HepG2 (cell line): ENCODE measurements around the gene DAB2IP. TPM values are rescaled to one million over a fixed set of nuclear protein-coding genes. Genes with fewer than 3 reads are reported as not detected.
A peak's percentile ranks its signal among the peaks of the same experiment; 100 is the strongest.

Experiments
- ATAC-seq: fragments of 200-7000 bp; cut with Tn5 transposase; 3 replicates; pipeline ENCODE4 v1.9.1; 2020; ENCODE audit warnings: mild to moderate bottlenecking, moderate library complexity
- BruUV-seq: library from RNA; stranded (reverse); fragments of 400-500 nt; replicated peaks from 2 replicates; lab custom pipeline; 2021; lab: Mats Ljungman, UMichigan
- CTCF ChIA-PET: fragments of 300-600 bp; formaldehyde crosslinking; extraction: SDS; loops from one replicate; lab custom pipeline; 2021; ENCODE audit warnings: low total read pairs, inconsistent platforms, low intra/inter-chr PET ratio; lab: Yijun Ruan, JAX
- POLR2A ChIA-PET: fragments of 350-600 bp; sonication (Branson Sonifier 250); formaldehyde crosslinking; loops from one replicate; lab custom pipeline; 2020; ENCODE audit warnings: antibody characterized with exemption, inconsistent platforms; lab: Yijun Ruan, JAX
- DNase-seq: peaks from one replicate; pipeline ENCODE4 v3.0.0-alpha.2; 2015; ENCODE audit warnings: low spot score
- FAIRE-seq: peaks from 3 replicates; lab custom pipeline; 2011; peaks lifted over from hg19 to GRCh38; lab: Jason Lieb, UNC
- H2AFZ ChIP-seq: one replicate; pipeline ENCODE4 v1.6.1; 2011; ENCODE audit warnings: low read length, inconsistent platforms
- H3K27ac ChIP-seq: fragments of 300-600 bp; 3 replicates; pipeline ENCODE4 v1.8.0; 2011; ENCODE audit warnings: mixed run types, mild to moderate bottlenecking, mixed read lengths, low read length, inconsistent platforms; ENCODE audit not compliant: insufficient read depth; ENCODE audit errors: extremely low read length
- H3K27me3 ChIP-seq, 2 experiments: fragments of 200-600 bp in 1 of 2; 2 replicates in 1 of 2; 3 replicates in 1 of 2; pipeline versions ENCODE4 v1.6.0 to v1.8.0; 2011; ENCODE audit warnings: low read length in 2 of 2, mild to moderate bottlenecking in 2 of 2, moderate library complexity in 2 of 2, inconsistent platforms in 1 of 2; ENCODE audit not compliant: insufficient read depth in 2 of 2, control insufficient read depth in 1 of 2
- H3K36me3 ChIP-seq, 2 experiments: fragments of 200-600 bp in 1 of 2; replicated peaks in 1 of 2; 2 replicates in 1 of 2; 3 replicates in 1 of 2; pipeline versions ENCODE4 v1.5.1 to v1.8.0; 2011; ENCODE audit warnings: low read length in 2 of 2, inconsistent platforms in 1 of 2; ENCODE audit not compliant: insufficient read depth in 2 of 2, control insufficient read depth in 1 of 2
- H3K4me1 ChIP-seq: 2 replicates; pipeline ENCODE4 v1.5.1; 2012; ENCODE audit warnings: low read length, inconsistent platforms; ENCODE audit not compliant: insufficient read depth
- H3K4me2 ChIP-seq: 2 replicates; pipeline ENCODE4 v1.6.0; 2011; ENCODE audit warnings: low read depth, low read length, inconsistent platforms
- H3K4me3 ChIP-seq, 3 experiments: fragments of 200-600 bp in 1 of 3; sonication (generic), shearing (Covaris generic) in 1 of 3; replicated peaks in 1 of 3; 2 replicates each; pipeline ENCODE4 v1.5.1; 2011 to 2016; ENCODE audit warnings: low read length in 3 of 3, inconsistent platforms in 2 of 3, low read depth in 2 of 3, mild to moderate bottlenecking in 2 of 3, control low read depth in 1 of 3, mixed read lengths in 1 of 3; ENCODE audit not compliant: insufficient read depth in 1 of 3
- H3K79me2 ChIP-seq: one replicate; pipeline ENCODE4 v1.6.1; 2011; ENCODE audit warnings: low read length, inconsistent platforms; ENCODE audit not compliant: insufficient read depth
- H3K9ac ChIP-seq: 2 replicates; pipeline ENCODE4 v1.6.0; 2011; ENCODE audit warnings: mild to moderate bottlenecking, low read depth, low read length, inconsistent platforms; ENCODE audit not compliant: insufficient read depth
- H3K9me3 ChIP-seq: 2 replicates; pipeline ENCODE4 v1.5.1; 2012; ENCODE audit warnings: mild to moderate bottlenecking, low read length
- H4K20me1 ChIP-seq: 2 replicates; pipeline ENCODE4 v1.6.0; 2011; ENCODE audit warnings: inconsistent platforms, mild to moderate bottlenecking, low read length, moderate library complexity; ENCODE audit not compliant: insufficient read depth
- BORCS8-MEF2B ChIP-seq: sonication (generic); formaldehyde crosslinking; IDR thresholded peaks from 2 replicates; pipeline ENCODE4 v1.8.0; 2022; ENCODE audit warnings: mild to moderate bottlenecking, missing genetic modification reagents
- BRD4 ChIP-seq: sonication (generic); formaldehyde crosslinking; IDR thresholded peaks from 2 replicates; pipeline ENCODE4 v1.4.0; 2020; ENCODE audit warnings: missing genetic modification reagents
- MBNL3 ChIP-seq: fragments of 250-450 bp; sonication (Bioruptor Pico); conservative IDR thresholded peaks from 2 replicates; pipeline ENCODE4 v1.8.0; 2022; ENCODE audit warnings: mild to moderate bottlenecking, inconsistent platforms
- NFE2L2 ChIP-seq: fragments of 150-350 bp; IDR thresholded peaks from 2 replicates; pipeline ENCODE4 v1.6.1; 2014; ENCODE audit warnings: low read length
- ZNF484 ChIP-seq: sonication (generic); formaldehyde crosslinking; IDR thresholded peaks from 2 replicates; pipeline ENCODE4 v1.5.1; 2020; ENCODE audit warnings: mild to moderate bottlenecking, low read depth, missing genetic modification reagents, borderline replicate concordance
- ZNF501 ChIP-seq: sonication (generic); formaldehyde crosslinking; IDR thresholded peaks from 2 replicates; pipeline ENCODE4 v1.5.1; 2020; ENCODE audit warnings: mild to moderate bottlenecking, moderate library complexity, missing genetic modification reagents
- WGBS: methylation state at CpG from one replicate; pipeline ENCODE4 v1.1.6; 2017; ENCODE audit warnings: low lambda C conversion rate; 5-methylcytosine and 5-hydroxymethylcytosine counted together
- in situ Hi-C: cut with HindIII; loops from 2 replicates; pipeline ENCODE4 v1.10.0; 2017; ENCODE audit warnings: low pct_unique_long_range_greater_than_20kb; ENCODE audit not compliant: extremely low pct_ligation_motif_present
- intact Hi-C: fragments of 100-400 bp; cut with micrococcal nuclease; formaldehyde crosslinking; loops from one replicate; pipeline ENCODE4 v1.10.0; 2022; ENCODE audit not compliant: unreplicated experiment
- polyA plus RNA-seq, 8 experiments: library from polyadenylated mRNA; depleted of rRNA in 3 of 8; stranded (reverse) in 7 of 8; unstranded in 1 of 8; fragments of >200 nt; fragmentation: Illumina TruSeq in 4 of 8; extraction: Trizol in 4 of 8; gene quantifications; 2 replicates each; pipeline versions ENCODE4 v1.2.1 to v1.2.3, GENCODE V29; 2011 to 2016; ENCODE audit warnings: low read depth in 4 of 8, missing spikeins in 1 of 8, mixed read lengths in 1 of 8; ENCODE audit not compliant: insufficient read depth in 1 of 8
- total RNA-seq, 5 experiments: library from RNA; depleted of rRNA; stranded (reverse); fragments of >200 nt; fragmentation: Illumina TruSeq; extraction: Trizol; gene quantifications; 2 replicates each; pipeline ENCODE4 v1.2.3, GENCODE V29; 2016; ENCODE audit warnings: low read depth in 1 of 5
- TF ChIP-seq, protein P1 (sequence below): sonication (generic); formaldehyde crosslinking; IDR thresholded peaks from 2 replicates; pipeline ENCODE4 v1.4.0; 2020; ENCODE audit warnings: missing genetic modification reagents
- TF ChIP-seq, protein P2 (sequence below): sonication (generic); formaldehyde crosslinking; IDR thresholded peaks from 2 replicates; pipeline ENCODE4 v1.9.0; 2021; ENCODE audit warnings: mild to moderate bottlenecking, missing genetic modification reagents

The DAB2IP gene
- total and polyA plus RNA-seq, 2 of the 13 experiments (the other 11 are each of a cell fraction or from before 2014, with no cell fraction given): 25.3 to 37.9 TPM

DNA sequence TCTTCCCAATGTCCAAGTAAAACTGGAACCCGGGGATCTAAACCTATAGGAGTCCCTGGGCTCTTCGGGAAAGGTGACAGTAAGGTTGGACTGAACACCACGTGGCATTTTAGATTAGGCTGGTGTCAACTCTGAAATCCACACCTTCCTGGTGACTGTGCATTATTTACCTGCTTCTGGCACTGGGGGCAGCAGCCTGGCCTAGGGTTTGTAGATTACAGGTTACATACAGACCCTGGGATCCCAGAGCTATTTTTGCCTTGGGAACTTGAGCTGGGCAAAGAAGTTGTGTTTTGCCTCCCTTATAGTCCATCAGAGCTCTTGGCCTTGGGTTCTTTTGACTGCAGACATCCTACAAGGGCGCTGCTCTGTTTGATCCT lies 173.2 kb downstream of the DAB2IP start:
- ATAC-seq: peak; percentile 79

More for the DNA sequence above, 173.2 kb downstream of the DAB2IP start:
- peaks cover 4% of the 10 kb centered on the region; the same call in 1 of the 2 replicates for H3K4me1 ChIP-seq
- H3K9me3 ChIP-seq: no peaks in the 10 kb centered on the region
- CTCF ChIA-PET: no interaction called here
- H3K27ac ChIP-seq: no peak overlapping the region
- no peaks in the 10 kb centered on the region for H3K79me2 ChIP-seq
- H3K27me3 ChIP-seq: peaks cover 0 to 21% of the 10 kb centered on the region in 2 experiments; a peak in 2 of 5 replicates
- no peaks in the 10 kb centered on the region for H3K36me3 ChIP-seq
- TF ChIP-seq ZNF484 (CRISPR knock-in tag): no peak
- peak; percentile 42 for TF ChIP-seq NFE2L2
- TF ChIP-seq, protein P1, sequence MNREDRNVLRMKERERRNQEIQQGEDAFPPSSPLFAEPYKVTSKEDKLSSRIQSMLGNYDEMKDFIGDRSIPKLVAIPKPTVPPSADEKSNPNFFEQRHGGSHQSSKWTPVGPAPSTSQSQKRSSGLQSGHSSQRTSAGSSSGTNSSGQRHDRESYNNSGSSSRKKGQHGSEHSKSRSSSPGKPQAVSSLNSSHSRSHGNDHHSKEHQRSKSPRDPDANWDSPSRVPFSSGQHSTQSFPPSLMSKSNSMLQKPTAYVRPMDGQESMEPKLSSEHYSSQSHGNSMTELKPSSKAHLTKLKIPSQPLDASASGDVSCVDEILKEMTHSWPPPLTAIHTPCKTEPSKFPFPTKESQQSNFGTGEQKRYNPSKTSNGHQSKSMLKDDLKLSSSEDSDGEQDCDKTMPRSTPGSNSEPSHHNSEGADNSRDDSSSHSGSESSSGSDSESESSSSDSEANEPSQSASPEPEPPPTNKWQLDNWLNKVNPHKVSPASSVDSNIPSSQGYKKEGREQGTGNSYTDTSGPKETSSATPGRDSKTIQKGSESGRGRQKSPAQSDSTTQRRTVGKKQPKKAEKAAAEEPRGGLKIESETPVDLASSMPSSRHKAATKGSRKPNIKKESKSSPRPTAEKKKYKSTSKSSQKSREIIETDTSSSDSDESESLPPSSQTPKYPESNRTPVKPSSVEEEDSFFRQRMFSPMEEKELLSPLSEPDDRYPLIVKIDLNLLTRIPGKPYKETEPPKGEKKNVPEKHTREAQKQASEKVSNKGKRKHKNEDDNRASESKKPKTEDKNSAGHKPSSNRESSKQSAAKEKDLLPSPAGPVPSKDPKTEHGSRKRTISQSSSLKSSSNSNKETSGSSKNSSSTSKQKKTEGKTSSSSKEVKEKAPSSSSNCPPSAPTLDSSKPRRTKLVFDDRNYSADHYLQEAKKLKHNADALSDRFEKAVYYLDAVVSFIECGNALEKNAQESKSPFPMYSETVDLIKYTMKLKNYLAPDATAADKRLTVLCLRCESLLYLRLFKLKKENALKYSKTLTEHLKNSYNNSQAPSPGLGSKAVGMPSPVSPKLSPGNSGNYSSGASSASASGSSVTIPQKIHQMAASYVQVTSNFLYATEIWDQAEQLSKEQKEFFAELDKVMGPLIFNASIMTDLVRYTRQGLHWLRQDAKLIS (CRISPR knock-in tag): no peak
- TF ChIP-seq BORCS8-MEF2B (CRISPR knock-in tag): no peak
- TF ChIP-seq ZNF501 (CRISPR knock-in tag): no peak
- TF ChIP-seq, protein P2, sequence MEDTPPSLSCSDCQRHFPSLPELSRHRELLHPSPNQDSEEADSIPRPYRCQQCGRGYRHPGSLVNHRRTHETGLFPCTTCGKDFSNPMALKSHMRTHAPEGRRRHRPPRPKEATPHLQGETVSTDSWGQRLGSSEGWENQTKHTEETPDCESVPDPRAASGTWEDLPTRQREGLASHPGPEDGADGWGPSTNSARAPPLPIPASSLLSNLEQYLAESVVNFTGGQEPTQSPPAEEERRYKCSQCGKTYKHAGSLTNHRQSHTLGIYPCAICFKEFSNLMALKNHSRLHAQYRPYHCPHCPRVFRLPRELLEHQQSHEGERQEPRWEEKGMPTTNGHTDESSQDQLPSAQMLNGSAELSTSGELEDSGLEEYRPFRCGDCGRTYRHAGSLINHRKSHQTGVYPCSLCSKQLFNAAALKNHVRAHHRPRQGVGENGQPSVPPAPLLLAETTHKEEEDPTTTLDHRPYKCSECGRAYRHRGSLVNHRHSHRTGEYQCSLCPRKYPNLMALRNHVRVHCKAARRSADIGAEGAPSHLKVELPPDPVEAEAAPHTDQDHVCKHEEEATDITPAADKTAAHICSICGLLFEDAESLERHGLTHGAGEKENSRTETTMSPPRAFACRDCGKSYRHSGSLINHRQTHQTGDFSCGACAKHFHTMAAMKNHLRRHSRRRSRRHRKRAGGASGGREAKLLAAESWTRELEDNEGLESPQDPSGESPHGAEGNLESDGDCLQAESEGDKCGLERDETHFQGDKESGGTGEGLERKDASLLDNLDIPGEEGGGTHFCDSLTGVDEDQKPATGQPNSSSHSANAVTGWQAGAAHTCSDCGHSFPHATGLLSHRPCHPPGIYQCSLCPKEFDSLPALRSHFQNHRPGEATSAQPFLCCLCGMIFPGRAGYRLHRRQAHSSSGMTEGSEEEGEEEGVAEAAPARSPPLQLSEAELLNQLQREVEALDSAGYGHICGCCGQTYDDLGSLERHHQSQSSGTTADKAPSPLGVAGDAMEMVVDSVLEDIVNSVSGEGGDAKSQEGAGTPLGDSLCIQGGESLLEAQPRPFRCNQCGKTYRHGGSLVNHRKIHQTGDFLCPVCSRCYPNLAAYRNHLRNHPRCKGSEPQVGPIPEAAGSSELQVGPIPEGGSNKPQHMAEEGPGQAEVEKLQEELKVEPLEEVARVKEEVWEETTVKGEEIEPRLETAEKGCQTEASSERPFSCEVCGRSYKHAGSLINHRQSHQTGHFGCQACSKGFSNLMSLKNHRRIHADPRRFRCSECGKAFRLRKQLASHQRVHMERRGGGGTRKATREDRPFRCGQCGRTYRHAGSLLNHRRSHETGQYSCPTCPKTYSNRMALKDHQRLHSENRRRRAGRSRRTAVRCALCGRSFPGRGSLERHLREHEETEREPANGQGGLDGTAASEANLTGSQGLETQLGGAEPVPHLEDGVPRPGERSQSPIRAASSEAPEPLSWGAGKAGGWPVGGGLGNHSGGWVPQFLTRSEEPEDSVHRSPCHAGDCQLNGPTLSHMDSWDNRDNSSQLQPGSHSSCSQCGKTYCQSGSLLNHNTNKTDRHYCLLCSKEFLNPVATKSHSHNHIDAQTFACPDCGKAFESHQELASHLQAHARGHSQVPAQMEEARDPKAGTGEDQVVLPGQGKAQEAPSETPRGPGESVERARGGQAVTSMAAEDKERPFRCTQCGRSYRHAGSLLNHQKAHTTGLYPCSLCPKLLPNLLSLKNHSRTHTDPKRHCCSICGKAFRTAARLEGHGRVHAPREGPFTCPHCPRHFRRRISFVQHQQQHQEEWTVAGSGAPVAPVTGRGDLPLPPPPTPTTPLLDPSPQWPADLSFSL: no peak
- no peak for TF ChIP-seq BRD4 (CRISPR knock-in tag)
- no peak for TF ChIP-seq MBNL3
- TF ChIP-seq, all 625 proteins: peak for 1
- POLR2A ChIA-PET: no interaction called here
- intact Hi-C loops (loop anchor here (10.0 kb wide), 1 partner anchor 80 kb away; no protein-coding TSS in a partner anchor), in situ Hi-C loops (no loop called here)
- H3K4me2 ChIP-seq: no peak overlapping the region
- H3K9ac ChIP-seq: no peak overlapping the region
- H2AFZ ChIP-seq: no peak overlapping the region
- H3K4me3 ChIP-seq: no peak overlapping the region
- BruUV-seq: no TSS peak
- H4K20me1 ChIP-seq: no peaks in the 10 kb centered on the region
- peak; percentile 10 for DNase-seq
- WGBS: 0% methylated on average over 3 of the region's 4 CpGs
- no peak for FAIRE-seq
